ENCODE data around the gene RRP8. TPM values are rescaled to one million over a fixed set of nuclear protein-coding genes. Genes with fewer than 3 reads are reported as not detected.
A peak's percentile ranks its signal among the peaks of the same experiment; 100 is the strongest.

Gene RRP8
- total and polyA plus RNA-seq, 2 experiments from 2014 or later = 27.3 to 32.6 TPM

- Histone ChIP-seq H3K9me3 (ENCODE audit: low read depth) (no peaks in the 10 kb centered on the region), H3K27ac (no peak overlapping the region), H3K36me3 (peaks cover 23% of the 10 kb centered on the region), H3K27me3 (peaks cover 28% of the 10 kb centered on the region), H3K4me3 (no peak overlapping the region), H3K4me1 (ENCODE audit: low read depth) (peaks cover 8% of the 10 kb centered on the region)
- no peak for TF ChIP-seq CTCF (IDR thresholded peaks at IDR 0.05; ENCODE audit: low read depth, low read length)
- no peak for DNase-seq (ENCODE audit: low read depth in 1 of 2, low spot score in 1 of 2)
These were observed 29.0 kb upstream of the RRP8 start for GRCh38 chr11:6632116-6633073.

DNA sequence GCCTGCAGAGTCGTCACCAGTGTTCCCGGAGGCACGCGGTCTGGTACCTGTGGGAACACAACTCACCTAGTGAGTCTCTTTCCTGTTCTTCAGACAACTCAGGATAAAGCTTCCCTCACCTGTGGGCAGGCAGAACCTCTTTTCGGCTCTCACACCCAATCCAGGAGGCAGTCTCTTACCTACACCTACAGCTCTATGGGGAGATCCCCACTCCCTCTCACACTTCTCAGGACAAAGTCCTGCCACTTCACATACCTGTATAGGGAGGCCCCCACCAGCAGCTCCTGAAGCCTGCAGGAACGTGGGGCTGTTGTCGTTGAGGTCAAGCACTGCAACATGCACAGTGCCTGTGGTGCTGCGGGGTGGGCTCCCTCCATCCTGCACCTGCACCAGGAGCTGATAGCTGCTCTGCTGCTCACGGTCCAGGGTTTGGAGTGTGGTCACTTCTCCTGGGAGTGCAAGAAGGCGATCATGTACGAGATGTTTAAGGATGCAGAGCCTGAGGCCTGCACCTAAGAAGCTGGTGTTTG lies 28.0 kb upstream of the RRP8 start:
- Histone ChIP-seq H3K36me3 (peaks cover 31% of the 10 kb centered on the region), H3K27ac (no peak overlapping the region), H3K9me3 (ENCODE audit: low read depth) (no peaks in the 10 kb centered on the region), H3K4me3 (no peak overlapping the region), H3K27me3 (peaks cover 28% of the 10 kb centered on the region), H3K4me1 (ENCODE audit: low read depth) (peaks cover 8% of the 10 kb centered on the region)
- TF ChIP-seq CTCF (IDR thresholded peaks at IDR 0.05; ENCODE audit: low read depth, low read length) = no peak
- DNase-seq (ENCODE audit: low read depth in 1 of 2, low spot score in 1 of 2) = no peak

- Histone ChIP-seq H3K4me1 (ENCODE audit: low read depth) (peaks cover 8% of the 10 kb centered on the region), H3K4me3 (peak overlapping the region; percentile 12), H3K36me3 (peaks cover 36% of the 10 kb centered on the region), H3K9me3 (ENCODE audit: low read depth) (no peaks in the 10 kb centered on the region), H3K27me3 (peaks cover 28% of the 10 kb centered on the region), H3K27ac (no peak overlapping the region)
- TF ChIP-seq CTCF (IDR thresholded peaks at IDR 0.05; ENCODE audit: low read depth, low read length) = no peak
- DNase-seq (ENCODE audit: low read depth in 1 of 2, low spot score in 1 of 2) = no peak
These were observed 27.3 kb upstream of the RRP8 start for GRCh38 chr11:6630632-6631291.

DNA sequence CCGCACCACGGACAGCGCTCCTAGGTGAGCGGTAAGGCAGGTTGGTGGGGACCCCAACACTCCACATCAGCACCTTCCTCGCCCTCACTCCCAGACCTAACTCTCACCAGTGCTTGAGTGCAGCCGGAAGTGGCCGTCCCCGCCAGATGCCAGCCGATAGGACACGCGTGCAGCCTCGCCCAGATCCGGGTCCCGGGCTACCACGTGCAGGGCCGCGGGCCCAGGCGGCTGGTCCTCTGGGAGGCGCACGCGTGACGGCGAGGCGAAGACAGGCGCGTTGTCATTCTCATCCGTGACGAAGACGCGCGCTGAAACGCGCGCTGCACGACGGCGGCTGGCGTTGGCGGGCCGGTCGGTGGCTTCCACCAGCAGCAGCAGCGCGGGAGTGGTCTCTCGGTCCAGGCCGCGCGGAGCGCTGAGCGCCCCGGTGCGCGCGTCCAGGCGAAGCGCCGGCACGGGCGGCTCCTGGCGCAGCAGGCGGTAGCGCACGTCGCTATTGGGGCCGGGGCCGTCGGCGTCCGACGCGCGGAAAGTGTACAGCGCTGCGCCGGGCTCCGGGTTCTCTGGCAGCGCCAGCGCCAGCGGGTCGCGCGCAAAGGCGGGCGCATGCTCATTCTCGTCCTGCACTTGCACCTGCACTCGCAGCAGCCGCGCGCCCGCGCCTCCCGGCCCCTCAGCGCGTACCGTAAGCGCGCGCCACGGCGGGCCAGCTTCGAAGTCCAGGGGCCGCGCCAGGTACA lies 26.6 kb upstream of the RRP8 start:
- no peak for TF ChIP-seq CTCF (IDR thresholded peaks at IDR 0.05; ENCODE audit: low read depth, low read length)
- H3K36me3 ChIP-seq = peaks cover 43% of the 10 kb centered on the region
- no peak overlapping the region for H3K27ac ChIP-seq
- H3K9me3 ChIP-seq (ENCODE audit: low read depth) = no peaks in the 10 kb centered on the region
- peaks cover 28% of the 10 kb centered on the region for H3K27me3 ChIP-seq
- peak in 1 of 2 donors; percentile 50 for DNase-seq (ENCODE audit: low read depth in 1 of 2, low spot score in 1 of 2)
- peak overlapping the region; percentile 12 for H3K4me3 ChIP-seq
- peaks cover 8% of the 10 kb centered on the region for H3K4me1 ChIP-seq (ENCODE audit: low read depth)

GRCh38 chr11:6629573-6629891 lies 26.1 kb upstream of the RRP8 start:
- Histone ChIP-seq H3K36me3 (peaks cover 47% of the 10 kb centered on the region), H3K4me3 (no peak overlapping the region), H3K4me1 (ENCODE audit: low read depth) (peaks cover 8% of the 10 kb centered on the region), H3K27ac (no peak overlapping the region), H3K9me3 (ENCODE audit: low read depth) (no peaks in the 10 kb centered on the region), H3K27me3 (peaks cover 28% of the 10 kb centered on the region)
- no peak for TF ChIP-seq CTCF (IDR thresholded peaks at IDR 0.05; ENCODE audit: low read depth, low read length)
- DNase-seq (ENCODE audit: low read depth in 1 of 2, low spot score in 1 of 2) = no peak
